Activated naive CD4-positive, alpha-beta T cell treated with anti-CD3 and anti-CD28 coated beads, Interleukin-2, amount 10 ng/mL, durations not matched to agents 7 days and 5 days (primary cell): ENCODE results near the gene RSBN1L.
"Not testable (repeated sequence)": the region's sequence is repeated elsewhere in the genome, so short reads cannot be mapped to it uniquely, and the experiment has no call there.

ENCODE experiments used
- CTCF ChIA-PET: fragments of 350-600 bp; sonication (Branson Sonifier 250); formaldehyde crosslinking; loops from one replicate; lab custom pipeline; 2021; ENCODE audit warnings: antibody characterized with exemption; lab: Charles Lee
- DNase-seq: peaks from one replicate; pipeline ENCODE4 v3.0.0-alpha.2; 2020
- H3K27ac Mint-ChIP-seq: one replicate; pipeline ENCODE4 v1.8.0; 2021; ENCODE audit warnings: mild to moderate bottlenecking, moderate library complexity, mixed read lengths
- H3K27me3 Mint-ChIP-seq: one replicate; pipeline ENCODE4 v1.8.0; 2021; ENCODE audit warnings: mild to moderate bottlenecking, mixed read lengths
- H3K36me3 Mint-ChIP-seq: one replicate; pipeline ENCODE4 v1.8.0; 2021; ENCODE audit warnings: mixed read lengths
- H3K4me1 Mint-ChIP-seq: one replicate; pipeline ENCODE4 v1.8.0; 2021; ENCODE audit warnings: mixed read lengths
- H3K4me3 Mint-ChIP-seq: one replicate; pipeline ENCODE4 v1.8.0; 2021; ENCODE audit warnings: mild to moderate bottlenecking, moderate library complexity, mixed read lengths
- H3K9me3 Mint-ChIP-seq: one replicate; pipeline ENCODE4 v1.8.0; 2021; ENCODE audit warnings: mixed read lengths

The RSBN1L gene

DNA sequence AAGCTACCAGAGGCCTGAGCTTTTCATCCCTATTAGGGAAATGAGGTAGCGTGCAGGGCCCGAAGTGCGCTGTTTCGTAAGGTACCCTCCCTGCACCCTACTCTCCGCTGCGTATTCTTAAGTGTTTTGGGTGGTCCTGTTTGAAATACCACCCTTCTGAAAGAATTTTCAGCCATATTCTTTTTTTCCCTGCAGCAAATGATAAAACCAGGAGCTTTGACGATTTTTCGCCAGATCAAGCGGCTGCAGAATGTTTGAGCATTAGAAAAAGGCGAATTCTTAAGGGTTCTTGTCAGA lies 1.2 kb downstream of the RSBN1L start:
- peaks cover 27% of the 10 kb centered on the region for H3K36me3 Mint-ChIP-seq
- peaks cover 60% of the 10 kb centered on the region for H3K4me1 Mint-ChIP-seq
- no peaks in the 10 kb centered on the region for H3K27me3 Mint-ChIP-seq
- no peak for DNase-seq
- CTCF ChIA-PET, result interaction anchor here (0.8 to 1.5 kb wide), 6 partner anchors 9 to 236 kb away, joined by 3 to 4 read pairs (median 3); partner anchors contain the start of genes PHTF2 and TMEM60
- peak overlapping the region; percentile 99 for H3K4me3 Mint-ChIP-seq
- H3K9me3 Mint-ChIP-seq, result no peaks in the 10 kb centered on the region
- peak overlapping the region; percentile 93 for H3K27ac Mint-ChIP-seq

DNA sequence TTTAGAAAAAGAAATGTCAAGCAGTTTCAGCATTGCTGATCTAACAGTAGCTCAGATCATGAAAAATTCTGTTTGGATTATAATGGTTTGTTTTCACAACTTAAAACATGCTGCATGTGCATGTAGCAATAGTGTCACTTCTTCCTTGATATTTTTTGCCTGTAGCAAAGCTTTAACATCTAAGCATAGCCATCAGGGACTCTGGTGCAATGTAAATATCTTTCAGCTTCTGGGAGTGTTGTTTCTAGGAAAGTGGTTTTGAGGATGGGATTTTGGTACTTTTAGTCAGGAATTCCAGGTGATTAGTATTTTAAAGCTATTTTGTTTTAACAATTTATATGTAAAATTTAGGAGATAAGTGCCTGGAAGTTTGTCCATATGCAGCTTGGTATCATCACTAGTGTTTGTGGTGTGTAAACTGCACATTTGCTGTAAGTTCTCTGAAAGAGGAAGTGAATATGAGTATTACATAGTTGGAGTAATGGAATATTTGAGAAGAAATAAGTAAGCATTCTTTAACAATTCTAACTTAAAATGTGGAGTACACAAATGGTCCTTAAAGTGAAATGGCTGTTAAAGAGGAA lies 1.9 kb downstream of the RSBN1L start:
- peaks cover 62% of the 10 kb centered on the region for H3K4me1 Mint-ChIP-seq
- H3K27me3 Mint-ChIP-seq, result no peaks in the 10 kb centered on the region
- no peaks in the 10 kb centered on the region for H3K9me3 Mint-ChIP-seq
- H3K36me3 Mint-ChIP-seq, result peaks cover 29% of the 10 kb centered on the region
- H3K4me3 Mint-ChIP-seq, result peak overlapping the region; percentile 99
- CTCF ChIA-PET, result interaction anchor here (0.8 to 1.5 kb wide), 6 partner anchors 9 to 236 kb away, joined by 3 to 4 read pairs (median 3); partner anchors contain the start of genes PHTF2 and TMEM60
- H3K27ac Mint-ChIP-seq, result peak overlapping the region; percentile 93
- no peak for DNase-seq

DNA sequence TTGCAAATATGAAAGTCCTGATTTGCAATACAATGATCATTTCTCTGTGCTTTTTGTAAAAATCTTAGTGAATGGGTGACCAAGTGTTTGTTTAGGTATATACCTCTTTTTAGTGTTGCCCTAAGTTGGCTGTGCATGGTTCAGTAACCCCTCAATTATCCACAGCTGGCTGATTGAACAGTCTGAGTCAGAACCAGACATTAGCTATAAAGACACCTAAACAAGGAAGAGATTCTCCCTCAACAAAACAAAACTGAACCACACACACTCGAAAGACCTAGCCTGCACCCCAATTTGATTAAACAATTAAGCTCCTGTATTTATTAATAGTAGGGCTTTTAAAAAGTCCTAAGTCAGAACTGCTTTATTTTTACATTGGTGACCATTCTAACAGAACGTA lies 2.8 kb downstream of the RSBN1L start:
- peaks cover 57% of the 10 kb centered on the region for H3K4me1 Mint-ChIP-seq
- H3K9me3 Mint-ChIP-seq, result no peaks in the 10 kb centered on the region
- no peak overlapping the region for H3K27ac Mint-ChIP-seq
- H3K27me3 Mint-ChIP-seq, result no peaks in the 10 kb centered on the region
- H3K36me3 Mint-ChIP-seq, result peaks cover 25% of the 10 kb centered on the region
- DNase-seq, result no peak
- H3K4me3 Mint-ChIP-seq, result peak overlapping the region; percentile 37
- CTCF ChIA-PET, result interaction anchor here (1.0 kb wide), 1 partner anchor 47 kb away, joined by 5 read pairs; no protein-coding TSS in a partner anchor

DNA sequence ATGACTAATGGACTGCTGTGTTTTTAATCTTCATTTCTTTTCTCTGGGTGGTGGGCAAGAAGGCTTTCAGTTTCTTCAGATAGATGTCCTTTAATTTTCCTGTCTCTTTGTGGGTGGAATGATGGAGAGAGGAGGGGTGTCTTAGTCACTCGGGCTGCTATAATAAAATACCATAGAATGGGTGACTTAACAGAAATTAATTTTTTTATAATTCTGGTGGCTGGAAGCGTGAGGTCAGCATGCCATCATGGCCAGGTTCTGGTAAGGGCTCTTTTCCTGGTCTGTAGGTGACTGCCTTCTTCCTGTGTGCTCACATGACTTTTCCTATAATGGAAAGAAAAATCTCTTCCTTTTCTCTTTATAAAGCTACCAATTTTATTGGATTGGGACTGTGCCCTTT lies 6.3 kb downstream of the RSBN1L start:
- CTCF ChIA-PET, result interaction anchor here (1.2 to 2.6 kb wide), 2 partner anchors 18 to 44 kb away, joined by 3 to 7 read pairs; no protein-coding TSS in a partner anchor
- no peak for DNase-seq
- Mint-ChIP-seq H3K9me3 (no peaks in the 10 kb centered on the region), H3K36me3 (peaks cover 25% of the 10 kb centered on the region), H3K4me1 (peaks cover 47% of the 10 kb centered on the region), H3K27me3 (no peaks in the 10 kb centered on the region), H3K27ac (no peak overlapping the region), H3K4me3 (no peak overlapping the region)

DNA sequence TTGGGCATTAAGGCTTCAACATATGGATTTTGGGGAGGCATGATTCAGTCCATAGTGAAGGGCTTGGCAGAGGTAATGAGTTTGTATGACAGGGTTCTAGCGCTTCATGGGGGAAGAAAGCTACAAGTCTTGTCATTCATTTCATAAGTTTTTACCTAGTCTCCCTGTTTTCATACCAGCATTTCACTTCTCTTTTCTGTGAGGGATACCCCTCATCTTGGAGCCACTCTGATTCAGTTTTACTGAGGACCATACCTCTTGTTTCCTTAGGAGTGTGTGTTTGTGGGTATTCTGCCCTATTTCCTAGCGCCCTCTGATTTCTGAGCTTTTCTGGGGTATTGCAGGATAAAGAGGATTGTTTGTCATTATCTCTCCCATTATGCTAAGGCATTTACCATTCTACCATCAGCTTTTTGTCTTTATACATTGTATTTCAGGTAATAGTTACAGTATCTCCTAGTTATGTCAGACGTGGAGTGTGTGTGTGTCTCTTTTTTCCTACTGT lies 6.8 kb downstream of the RSBN1L start:
- no peak overlapping the region for H3K27ac Mint-ChIP-seq

DNA sequence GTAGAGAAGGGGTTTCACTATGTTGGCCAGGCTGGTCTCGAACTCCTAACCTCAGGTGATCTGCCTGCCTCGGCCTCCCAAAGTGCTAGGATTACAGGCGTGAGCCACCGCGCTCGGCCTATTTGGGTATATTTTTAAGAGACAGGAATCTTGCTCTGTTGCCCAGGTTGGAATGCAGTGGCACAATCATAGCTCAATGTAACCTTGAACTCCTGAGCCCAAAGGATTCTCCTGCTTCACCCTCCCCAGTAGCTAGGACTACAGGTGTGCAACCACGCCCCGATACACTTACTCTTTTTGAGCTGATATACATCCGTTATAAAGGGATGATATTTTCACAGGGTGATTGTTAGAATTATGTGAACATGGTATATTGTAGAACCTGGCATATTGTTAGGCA lies 7.4 kb downstream of the RSBN1L start:
- H3K36me3 Mint-ChIP-seq, result peaks cover 30% of the 10 kb centered on the region
- not testable (repeated sequence) for H3K27me3 Mint-ChIP-seq, H3K9me3 Mint-ChIP-seq, H3K27ac Mint-ChIP-seq, H3K4me3 Mint-ChIP-seq, DNase-seq
- peaks cover 42% of the 10 kb centered on the region for H3K4me1 Mint-ChIP-seq
- CTCF ChIA-PET, result interaction anchor here (0.9 to 2.6 kb wide), 2 partner anchors 17 to 56 kb away, joined by 3 to 7 read pairs; no protein-coding TSS in a partner anchor

More for the DNA sequence above, 6.8 kb downstream of the RSBN1L start:
- no peaks in the 10 kb centered on the region for H3K9me3 Mint-ChIP-seq
- no peak for DNase-seq
- no peak overlapping the region for H3K4me3 Mint-ChIP-seq
- H3K36me3 Mint-ChIP-seq, result peaks cover 26% of the 10 kb centered on the region
- H3K4me1 Mint-ChIP-seq, result peaks cover 45% of the 10 kb centered on the region
- H3K27me3 Mint-ChIP-seq, result no peaks in the 10 kb centered on the region
- CTCF ChIA-PET, result interaction anchor here (1.2 to 2.6 kb wide), 2 partner anchors 18 to 45 kb away, joined by 3 to 7 read pairs; no protein-coding TSS in a partner anchor

DNA sequence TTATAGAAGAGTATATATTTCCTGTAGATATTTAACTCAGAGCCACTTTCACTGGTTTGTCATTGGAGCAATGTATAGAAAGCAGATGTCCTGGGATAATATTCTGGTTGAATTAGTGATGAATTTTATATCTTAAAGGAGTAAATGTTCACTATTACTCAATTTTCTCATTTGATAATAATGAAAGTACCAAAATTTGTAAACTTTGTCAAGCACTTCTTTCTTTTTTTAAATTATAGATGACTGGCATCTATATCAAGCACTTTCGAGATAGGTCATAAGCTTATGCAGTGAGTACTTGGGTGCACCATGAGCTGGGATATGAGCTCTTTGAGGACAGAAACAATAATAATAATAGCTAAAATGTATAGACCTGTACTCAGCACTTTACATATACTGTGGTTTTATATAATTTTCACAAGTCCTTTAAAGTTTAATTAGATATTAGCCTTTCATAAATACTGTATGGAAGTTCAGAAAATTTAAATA lies 11.3 kb downstream of the RSBN1L start:
- Mint-ChIP-seq H3K27me3 (no peaks in the 10 kb centered on the region), H3K4me1 (peaks cover 20% of the 10 kb centered on the region), H3K36me3 (peaks cover 29% of the 10 kb centered on the region), H3K9me3 (no peaks in the 10 kb centered on the region), H3K4me3 (no peak overlapping the region), H3K27ac (no peak overlapping the region)
- CTCF ChIA-PET, result interaction anchor here (1.0 kb wide), 1 partner anchor 50 kb away, joined by 3 read pairs; no protein-coding TSS in a partner anchor
- DNase-seq, result no peak

DNA sequence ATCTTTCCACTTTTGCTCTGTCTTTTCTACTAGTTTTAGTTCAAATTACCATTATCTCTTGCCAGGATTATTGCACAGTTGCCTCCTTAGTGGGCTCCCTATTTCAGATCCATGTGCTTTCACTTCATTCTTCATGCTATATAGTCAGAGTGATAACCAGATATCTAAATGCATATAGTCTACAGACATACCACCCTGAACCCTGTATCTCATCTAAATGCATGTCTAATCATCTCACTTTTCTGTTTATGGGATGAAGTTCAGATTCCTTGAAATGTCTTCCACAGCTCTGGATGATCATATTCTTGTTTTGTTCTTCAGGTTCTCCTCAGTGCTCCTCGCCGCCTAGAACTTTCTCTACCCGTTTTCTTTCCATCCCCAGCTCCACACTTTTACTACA lies 13.8 kb downstream of the RSBN1L start:
- DNase-seq, result no peak
- no peaks in the 10 kb centered on the region for H3K27me3 Mint-ChIP-seq
- no peak overlapping the region for H3K27ac Mint-ChIP-seq
- CTCF ChIA-PET, result no interaction called here
- peaks cover 26% of the 10 kb centered on the region for H3K36me3 Mint-ChIP-seq
- H3K4me1 Mint-ChIP-seq, result peaks cover 12% of the 10 kb centered on the region
- no peak overlapping the region for H3K4me3 Mint-ChIP-seq
- H3K9me3 Mint-ChIP-seq, result no peaks in the 10 kb centered on the region

DNA sequence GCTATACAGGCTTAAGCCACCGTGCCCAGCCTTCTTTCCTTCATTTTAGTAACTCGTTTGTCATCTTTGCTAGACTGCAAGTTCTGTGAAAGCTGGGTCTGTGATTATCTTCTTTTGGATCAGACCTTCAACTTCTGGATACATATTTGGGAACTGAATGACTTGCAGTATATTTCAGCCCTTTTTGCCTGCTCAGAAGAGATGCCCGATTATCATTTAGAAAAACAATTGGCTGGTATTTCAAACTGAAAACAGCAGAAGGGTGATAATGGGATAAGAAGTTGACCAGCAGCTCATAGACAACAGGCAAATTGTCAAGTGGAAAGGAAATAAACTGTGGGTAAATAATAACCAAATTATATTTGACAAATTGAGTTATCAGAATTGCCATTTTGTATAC lies 14.6 kb downstream of the RSBN1L start:
- no peaks in the 10 kb centered on the region for H3K9me3 Mint-ChIP-seq
- H3K4me1 Mint-ChIP-seq, result peaks cover 15% of the 10 kb centered on the region
- H3K36me3 Mint-ChIP-seq, result peaks cover 29% of the 10 kb centered on the region
- DNase-seq, result no peak
- H3K4me3 Mint-ChIP-seq, result no peak overlapping the region
- H3K27me3 Mint-ChIP-seq, result no peaks in the 10 kb centered on the region
- CTCF ChIA-PET, result no interaction called here
- H3K27ac Mint-ChIP-seq, result no peak overlapping the region

DNA sequence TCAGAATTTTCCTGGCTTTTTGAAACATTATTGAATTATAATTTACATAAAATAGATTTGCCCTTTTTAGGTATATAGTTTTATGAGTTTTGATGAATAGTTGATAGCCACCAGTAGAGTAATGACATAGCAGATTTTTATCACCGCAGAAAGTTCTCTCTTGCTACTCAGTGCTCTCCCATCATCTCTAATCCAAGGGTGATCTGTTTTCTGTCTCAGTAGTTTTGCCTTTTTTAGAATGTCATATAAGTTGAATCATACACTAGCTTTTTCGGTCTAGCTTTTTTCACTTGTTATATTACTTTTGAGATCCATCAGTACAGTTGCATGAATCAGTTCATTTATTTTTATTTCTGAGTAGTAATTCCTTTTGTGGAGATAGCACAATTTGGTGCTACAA lies 17.9 kb downstream of the RSBN1L start:
- H3K36me3 Mint-ChIP-seq, result peaks cover 23% of the 10 kb centered on the region
- H3K4me3 Mint-ChIP-seq, result no peak overlapping the region
- H3K27me3 Mint-ChIP-seq, result no peaks in the 10 kb centered on the region
- peaks cover 14% of the 10 kb centered on the region for H3K4me1 Mint-ChIP-seq
- H3K27ac Mint-ChIP-seq, result no peak overlapping the region
- DNase-seq, result no peak
- no peaks in the 10 kb centered on the region for H3K9me3 Mint-ChIP-seq
- CTCF ChIA-PET, result no interaction called here

DNA sequence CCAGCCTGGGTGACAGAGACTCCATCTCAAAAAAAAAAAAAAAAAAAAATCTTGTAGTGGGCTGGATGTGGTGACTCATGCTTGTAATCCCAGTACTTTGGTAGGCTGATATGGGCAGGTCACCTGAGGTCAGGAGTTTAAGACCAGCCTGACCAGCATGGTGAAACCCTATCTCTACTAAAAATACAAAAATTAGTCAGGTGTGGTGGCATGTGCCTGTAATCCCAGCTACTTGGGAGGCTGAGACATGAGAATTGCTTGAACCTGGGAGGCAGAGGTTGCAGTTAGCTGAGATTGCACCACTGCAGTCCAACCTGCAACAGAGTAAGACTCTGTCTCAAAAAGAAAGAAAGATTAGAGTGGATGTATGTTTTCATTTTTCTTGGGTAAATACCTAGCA lies 18.7 kb downstream of the RSBN1L start:
- H3K9me3 Mint-ChIP-seq, H3K27ac Mint-ChIP-seq, H3K4me3 Mint-ChIP-seq, DNase-seq, CTCF ChIA-PET, H3K27me3 Mint-ChIP-seq: not testable (repeated sequence)
- Mint-ChIP-seq H3K36me3 (peaks cover 21% of the 10 kb centered on the region), H3K4me1 (peaks cover 14% of the 10 kb centered on the region)

DNA sequence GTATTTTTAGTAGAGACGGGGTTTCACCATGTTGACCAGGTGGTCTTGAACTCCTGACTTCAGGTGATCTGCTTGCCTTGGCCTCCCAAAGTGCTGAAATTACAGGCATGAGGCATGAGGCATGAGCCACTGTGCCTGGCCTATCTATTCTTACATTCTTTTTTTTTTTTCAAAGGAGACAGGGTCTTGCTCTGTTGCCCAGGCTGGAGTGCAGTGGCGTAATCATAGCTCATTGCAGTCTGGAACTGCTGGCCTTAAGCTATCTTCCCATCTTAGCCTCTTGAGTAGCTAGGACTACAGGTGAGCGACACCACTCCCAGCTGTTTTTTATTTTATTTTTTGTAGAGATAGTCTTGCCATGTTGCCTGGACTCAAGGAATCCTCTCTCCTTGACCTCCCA lies 20.5 kb downstream of the RSBN1L start:
- no peak overlapping the region for H3K4me3 Mint-ChIP-seq
- H3K27me3 Mint-ChIP-seq, result no peaks in the 10 kb centered on the region
- H3K9me3 Mint-ChIP-seq, result no peaks in the 10 kb centered on the region
- no peak for DNase-seq
- no peak overlapping the region for H3K27ac Mint-ChIP-seq
- peaks cover 11% of the 10 kb centered on the region for H3K4me1 Mint-ChIP-seq
- H3K36me3 Mint-ChIP-seq, result peaks cover 12% of the 10 kb centered on the region
- CTCF ChIA-PET, result no interaction called here

DNA sequence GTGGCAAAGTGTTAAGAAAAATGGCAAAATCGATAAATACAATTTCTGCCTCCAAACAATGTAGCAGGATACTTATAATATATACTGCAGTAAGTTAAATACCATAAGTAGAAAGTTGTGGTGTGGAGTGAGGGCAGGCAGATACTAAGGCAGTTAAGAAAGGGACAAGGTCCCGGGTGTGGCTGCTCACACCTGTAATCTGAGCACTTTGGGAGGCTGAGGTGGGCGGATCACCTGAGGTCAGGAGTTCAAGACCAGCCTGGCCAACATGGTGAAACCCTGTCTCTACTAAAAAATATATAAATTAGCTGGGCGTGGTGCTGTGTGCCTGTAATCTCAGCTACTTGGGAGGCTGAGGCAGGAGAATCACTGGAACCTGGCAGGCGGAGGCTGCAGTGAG lies 21.3 kb downstream of the RSBN1L start:
- DNase-seq, CTCF ChIA-PET, H3K27me3 Mint-ChIP-seq, H3K4me3 Mint-ChIP-seq, H3K36me3 Mint-ChIP-seq, H3K9me3 Mint-ChIP-seq: not testable (repeated sequence)
- peaks cover 11% of the 10 kb centered on the region for H3K4me1 Mint-ChIP-seq
- H3K27ac Mint-ChIP-seq, result peak overlapping the region; percentile 64

DNA sequence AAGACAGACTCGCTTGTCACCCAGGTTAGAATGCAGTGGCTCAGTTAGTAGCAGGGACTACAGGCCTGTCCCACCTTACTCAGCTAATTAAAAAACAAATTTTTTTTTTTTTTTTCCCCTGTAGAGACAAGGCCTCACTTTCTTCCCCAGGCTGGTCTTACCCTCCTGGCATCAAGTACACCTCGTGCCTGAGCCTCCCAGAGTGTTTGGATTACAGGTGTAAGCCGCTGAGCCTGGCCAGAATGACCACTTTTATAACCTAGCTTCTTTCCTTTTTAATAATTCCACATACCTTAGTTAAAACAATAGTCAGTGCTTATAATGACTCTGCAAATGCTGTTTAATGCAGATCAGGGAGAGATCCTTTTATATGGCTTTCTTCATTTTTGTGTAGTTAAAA lies 31.3 kb downstream of the RSBN1L start:
- Mint-ChIP-seq H3K36me3 (peaks cover 9% of the 10 kb centered on the region), H3K4me1 (peaks cover 20% of the 10 kb centered on the region), H3K4me3 (no peak overlapping the region), H3K9me3 (no peaks in the 10 kb centered on the region), H3K27me3 (no peaks in the 10 kb centered on the region), H3K27ac (no peak overlapping the region)
- CTCF ChIA-PET, result no interaction called here
- no peak for DNase-seq
